ENCODE measurements around the gene CCSER1.

- TF ChIP-seq EZH2 (IDR thresholded peaks at IDR 0.05) (no peak), POLR2AphosphoS5 (IDR thresholded peaks at IDR 0.05; ENCODE audit: borderline replicate concordance, low read depth, low read length) (no peak)
These were observed 1128.8 kb downstream of the CCSER1 start for GRCh38 chr4:91256043-91256442.

All from SK-N-MC (cell line).